GM15510 (cell line): Measurements from ENCODE around the gene CTNNA2.

Experiments
- POLR2A ChIP-seq: IDR thresholded peaks from 3 replicates; pipeline ENCODE4 v1.6.1; 2011; ENCODE audit warnings: borderline replicate concordance; ENCODE audit not compliant: insufficient read length; ENCODE audit errors: extremely low read depth

CTNNA2 gene

DNA sequence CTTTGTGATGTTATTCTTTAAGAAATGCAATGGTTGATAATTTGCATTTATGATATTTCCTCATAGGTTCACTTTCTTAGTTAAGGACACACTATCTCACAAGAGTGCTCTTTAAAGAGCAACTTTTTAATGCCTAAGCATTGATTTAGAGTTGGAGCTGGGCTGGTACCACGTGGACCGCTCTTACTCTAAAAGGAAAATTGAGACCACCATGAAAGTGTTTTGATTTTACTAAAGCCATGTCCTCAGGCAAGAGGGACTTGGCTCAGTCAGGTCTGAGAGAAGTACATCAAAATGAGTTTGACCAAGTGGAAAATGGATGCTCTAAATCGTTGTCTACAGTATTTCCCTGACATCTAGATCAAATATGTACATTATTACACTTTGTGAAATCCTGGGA, 489.3 kb downstream of the CTNNA2 start:
- TF ChIP-seq POLR2A, result no peak

- TF ChIP-seq POLR2A, result no peak
These were observed 489.8 kb downstream of the CTNNA2 start for GRCh38 chr2:80002568-80003157.

DNA sequence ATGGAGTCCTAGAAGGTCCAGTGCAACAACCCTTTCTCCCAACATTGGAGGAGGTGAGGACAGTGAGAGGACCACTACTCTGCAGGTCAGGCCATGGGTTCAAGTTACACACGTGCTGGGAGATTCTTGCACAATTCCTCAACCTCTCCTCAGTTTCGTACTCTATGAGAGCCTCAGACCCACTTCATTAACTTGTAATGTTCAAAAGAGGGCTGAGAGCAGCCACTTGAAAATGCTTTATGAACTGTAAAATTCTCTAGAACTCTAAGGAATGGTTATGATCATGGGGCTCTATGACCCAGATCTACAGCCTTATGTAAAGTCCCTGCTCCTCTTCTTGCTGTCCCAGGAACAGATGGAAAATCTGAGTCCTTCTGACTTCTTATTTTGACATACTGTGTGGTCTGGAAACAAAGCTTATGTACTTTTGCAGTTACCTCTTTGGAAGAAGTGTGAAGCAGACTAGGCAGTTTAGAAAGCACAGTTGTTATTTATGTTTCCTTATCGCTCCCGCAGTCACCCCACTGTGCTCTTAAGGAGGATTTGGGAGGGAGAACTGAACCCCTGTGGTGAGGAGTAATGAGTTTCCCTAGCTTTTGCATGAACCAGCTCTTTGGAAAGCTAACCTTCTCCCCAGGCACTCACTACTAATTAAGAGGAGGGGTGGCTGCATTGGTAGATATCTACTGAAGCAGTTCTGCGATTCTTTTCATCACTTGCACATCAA, 495.1 kb downstream of the CTNNA2 start:
- TF ChIP-seq POLR2A, result no peak

DNA sequence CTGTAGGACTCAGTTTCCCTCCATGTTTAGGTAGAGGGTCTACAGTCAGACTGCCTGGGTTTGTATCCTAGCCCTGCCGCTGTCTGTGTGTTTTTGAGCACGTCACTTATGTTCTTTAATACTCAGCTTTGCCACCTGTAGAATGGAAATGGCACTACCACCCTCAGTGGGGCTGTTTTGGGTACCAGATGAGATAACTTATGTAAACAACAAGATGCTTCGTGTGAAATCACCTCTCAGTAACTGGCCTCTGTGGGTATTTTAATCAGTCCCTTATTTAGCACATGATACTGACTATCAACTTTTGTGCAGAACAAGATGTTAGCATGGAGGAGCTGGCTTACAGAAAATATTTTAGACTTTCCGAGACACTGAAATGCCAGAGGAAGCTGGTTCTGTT, 495.7 kb downstream of the CTNNA2 start:
- TF ChIP-seq POLR2A, result no peak

- TF ChIP-seq POLR2A, result no peak
These were observed 496.4 kb downstream of the CTNNA2 start for GRCh38 chr2:80009211-80009610.

DNA sequence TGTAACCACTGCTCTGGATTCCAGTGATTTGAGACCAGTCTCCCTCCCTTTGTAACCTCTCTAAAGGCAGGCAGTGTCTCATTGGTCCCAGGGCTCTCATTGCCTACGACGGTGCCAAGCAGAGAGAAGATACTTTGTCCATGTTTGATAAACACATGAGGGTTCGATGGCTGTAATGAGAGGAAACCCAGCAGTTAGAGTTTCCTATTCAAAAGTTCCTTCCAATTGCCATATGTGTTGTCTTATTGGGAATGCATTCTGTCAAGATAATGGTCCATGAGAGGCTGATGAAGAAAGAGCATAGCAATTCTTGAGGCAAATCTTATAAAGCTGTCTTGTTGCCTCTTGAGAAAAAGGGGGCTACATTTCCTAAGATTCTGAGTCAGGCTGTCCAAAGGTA, 499.2 kb downstream of the CTNNA2 start:
- no peak for TF ChIP-seq POLR2A

DNA sequence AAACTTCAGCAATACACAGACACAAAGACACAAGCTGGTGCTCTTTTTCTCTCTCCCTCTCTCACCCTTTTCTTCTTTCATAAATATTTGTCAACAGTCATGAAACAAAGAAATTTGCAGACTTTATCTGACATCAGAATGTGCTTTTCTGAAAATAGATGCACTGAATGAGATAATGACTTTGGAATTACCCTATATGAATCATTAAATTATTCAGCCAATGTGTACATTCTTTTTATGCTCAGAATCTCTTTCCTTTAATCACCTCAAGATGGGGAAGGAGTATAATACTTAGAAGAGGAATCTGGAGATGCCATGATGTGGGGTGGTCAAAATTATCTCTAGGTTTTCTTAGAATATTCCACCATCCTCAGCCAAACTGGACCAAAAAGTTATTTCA, 501.8 kb downstream of the CTNNA2 start:
- no peak for TF ChIP-seq POLR2A

DNA sequence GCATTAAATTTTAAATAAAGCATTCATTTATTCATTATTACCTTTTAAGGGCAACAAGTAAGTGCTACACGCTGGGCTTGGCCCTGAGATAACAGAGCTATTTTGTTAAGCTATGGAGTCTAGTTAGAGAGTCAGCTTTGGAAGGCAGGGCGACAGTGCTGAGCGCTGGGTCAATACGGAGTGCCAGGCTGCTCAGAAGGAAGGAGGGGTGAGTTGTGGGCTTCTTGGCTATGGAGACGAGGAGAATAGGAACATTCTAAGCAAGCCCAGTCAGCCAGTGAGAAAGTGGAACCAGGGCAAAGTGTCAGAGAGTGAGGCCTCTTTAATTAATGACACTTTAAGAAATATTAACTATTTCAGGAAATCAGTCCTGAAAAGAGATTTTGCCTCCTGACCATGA, 503.3 kb downstream of the CTNNA2 start:
- no peak for TF ChIP-seq POLR2A

- TF ChIP-seq POLR2A, result no peak
These were observed 507.0 kb downstream of the CTNNA2 start for GRCh38 chr2:80019571-80020460.

DNA sequence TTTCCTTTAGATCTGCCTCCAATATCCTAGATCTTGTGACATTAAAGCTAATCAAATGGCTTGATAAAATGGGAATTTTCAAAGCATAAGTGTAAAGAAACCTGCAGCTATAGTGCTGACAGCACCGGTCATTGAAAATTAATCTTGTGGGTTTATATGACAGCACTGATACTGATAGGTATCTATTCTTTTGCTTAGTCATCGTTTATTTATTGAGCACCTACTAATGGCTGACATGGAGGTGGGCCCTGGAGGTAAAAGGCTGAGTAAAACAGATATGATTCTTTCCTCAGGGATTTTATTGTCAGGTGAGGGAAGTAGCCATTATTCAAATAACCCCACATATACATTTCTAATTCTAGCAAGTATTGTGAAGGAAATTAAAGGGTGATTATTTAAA, 509.2 kb downstream of the CTNNA2 start:
- no peak for TF ChIP-seq POLR2A

DNA sequence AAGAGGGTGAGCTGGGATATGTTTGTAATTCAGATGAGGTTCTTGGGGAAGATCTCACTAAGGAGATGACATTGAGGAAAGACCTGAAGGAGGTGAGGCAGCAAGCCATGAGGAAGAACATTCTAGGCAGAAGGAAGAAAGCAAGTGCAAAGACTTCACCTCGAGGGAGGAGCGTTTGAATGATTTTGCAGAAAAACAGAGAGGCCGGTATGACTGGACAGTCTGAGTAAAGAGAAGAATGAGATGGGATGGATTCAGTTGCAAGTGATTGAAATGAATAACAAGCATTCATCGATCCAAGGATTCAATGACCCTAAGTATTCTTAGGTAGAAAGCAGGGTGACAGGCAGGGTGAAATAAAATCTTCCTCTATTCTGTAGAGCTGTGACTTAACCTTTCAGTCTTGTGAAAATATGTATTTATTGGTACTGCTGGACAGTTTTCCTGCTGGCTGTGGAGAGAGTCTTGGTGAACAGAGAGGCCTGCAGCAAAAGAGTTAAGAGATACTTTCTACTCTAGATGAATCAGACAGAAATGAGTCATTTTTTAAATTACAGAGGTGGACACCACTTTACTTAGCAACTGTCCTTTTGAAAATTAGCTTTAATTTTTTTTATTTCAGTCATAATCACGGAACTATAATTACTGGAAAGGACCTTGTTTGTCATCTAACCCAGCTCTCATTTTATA, 513.3 kb downstream of the CTNNA2 start:
- no peak for TF ChIP-seq POLR2A

- no peak for TF ChIP-seq POLR2A
These were observed 515.2 kb downstream of the CTNNA2 start for GRCh38 chr2:80028051-80028450.

GRCh38 chr2:80028584-80028983, 515.7 kb downstream of the CTNNA2 start:
- TF ChIP-seq POLR2A, result no peak

DNA sequence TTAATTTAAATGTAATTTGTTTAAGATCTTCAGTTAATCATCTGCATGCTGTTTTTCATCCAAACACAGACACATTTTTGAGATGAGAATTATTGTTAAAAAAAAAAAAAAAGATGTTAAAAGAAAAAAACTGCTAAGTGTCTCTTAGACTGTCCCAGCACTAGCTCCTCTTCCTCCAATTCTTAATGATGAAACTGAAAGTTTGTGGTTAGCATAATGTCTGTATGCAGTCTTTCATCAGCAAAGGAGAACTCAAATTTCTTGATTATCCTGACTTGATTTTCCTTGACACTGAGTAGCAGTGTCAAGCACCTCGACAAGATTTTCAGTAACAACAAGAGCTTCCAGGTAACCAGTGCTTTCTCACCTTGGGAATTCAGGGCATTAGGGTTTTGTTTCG, 517.3 kb downstream of the CTNNA2 start:
- TF ChIP-seq POLR2A, result no peak

DNA sequence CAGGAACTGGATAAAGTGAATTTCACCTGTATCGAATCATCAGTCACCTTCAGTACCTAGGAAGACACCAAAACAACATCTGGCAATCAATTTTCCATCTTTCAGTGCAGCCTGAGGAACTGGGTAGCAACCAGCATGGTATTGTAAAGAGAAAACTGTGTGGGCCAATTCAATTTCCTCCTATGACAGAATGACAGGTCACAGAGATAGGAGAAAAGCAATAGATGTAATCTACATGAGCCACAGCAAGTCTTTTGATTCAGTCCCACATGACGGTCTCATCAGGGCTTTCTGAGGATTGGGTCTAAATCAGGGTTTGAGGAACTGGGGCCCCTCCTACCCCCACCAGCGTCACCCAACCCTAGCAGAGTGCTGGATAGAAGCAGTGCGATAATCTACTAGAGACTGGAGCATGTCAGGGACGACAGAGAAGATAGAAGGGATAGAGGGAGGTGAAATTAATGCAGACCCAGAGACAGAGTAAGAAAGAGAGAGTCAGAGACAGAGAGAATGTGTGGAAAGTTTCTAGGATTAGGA, 523.0 kb downstream of the CTNNA2 start:
- no peak for TF ChIP-seq POLR2A
